Measurements from ENCODE around the gene RBFOX2. TPM values are rescaled to one million over a fixed set of nuclear protein-coding genes. Genes with fewer than 3 reads are reported as not detected.
A peak's percentile ranks its signal among the peaks of the same experiment; 100 is the strongest.

Gene RBFOX2
- total and polyA plus RNA-seq, 2 of the 13 experiments (the other 11 are each of a cell fraction or from before 2014, with no cell fraction given) = 37.3 to 40.4 TPM

DNA sequence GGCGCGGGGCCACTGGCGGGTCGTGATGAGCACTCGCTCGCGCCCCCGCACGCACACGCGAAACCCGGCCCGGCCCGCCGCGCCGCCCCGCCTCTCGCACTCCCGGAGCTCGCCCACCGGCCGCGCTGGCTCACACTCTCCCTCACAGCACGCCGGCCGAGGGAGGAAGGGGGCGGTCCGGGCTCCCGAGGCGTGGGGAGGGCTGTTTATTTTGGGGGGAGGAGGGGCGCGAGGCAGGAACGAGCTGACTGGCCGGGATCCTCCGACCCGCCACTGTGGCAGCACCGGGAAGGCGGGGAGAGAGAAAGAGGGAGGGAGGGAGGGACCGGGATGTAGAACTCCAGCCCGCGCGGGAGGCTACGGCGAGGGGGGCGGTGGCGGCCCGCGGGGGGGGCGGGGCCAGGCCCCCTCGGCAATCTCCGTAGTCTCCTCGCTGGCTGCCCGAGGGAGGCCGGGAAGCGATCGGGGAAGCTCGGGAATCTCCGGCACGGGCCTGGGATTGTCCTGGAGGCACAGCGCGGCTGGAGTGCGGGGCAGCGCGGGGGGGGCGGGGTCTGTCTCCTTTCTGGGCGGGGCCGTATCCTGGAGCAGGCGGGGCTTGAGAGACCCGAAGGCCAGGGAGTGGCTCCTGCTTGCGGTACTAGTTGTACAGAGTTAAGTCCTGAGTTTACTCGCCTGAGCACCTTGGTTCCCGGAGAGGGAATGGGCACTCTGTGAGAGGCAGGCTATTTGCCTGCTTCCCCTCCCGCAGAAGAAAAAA, at the start of gene RBFOX2 (continued):
- TF ChIP-seq, protein P1, sequence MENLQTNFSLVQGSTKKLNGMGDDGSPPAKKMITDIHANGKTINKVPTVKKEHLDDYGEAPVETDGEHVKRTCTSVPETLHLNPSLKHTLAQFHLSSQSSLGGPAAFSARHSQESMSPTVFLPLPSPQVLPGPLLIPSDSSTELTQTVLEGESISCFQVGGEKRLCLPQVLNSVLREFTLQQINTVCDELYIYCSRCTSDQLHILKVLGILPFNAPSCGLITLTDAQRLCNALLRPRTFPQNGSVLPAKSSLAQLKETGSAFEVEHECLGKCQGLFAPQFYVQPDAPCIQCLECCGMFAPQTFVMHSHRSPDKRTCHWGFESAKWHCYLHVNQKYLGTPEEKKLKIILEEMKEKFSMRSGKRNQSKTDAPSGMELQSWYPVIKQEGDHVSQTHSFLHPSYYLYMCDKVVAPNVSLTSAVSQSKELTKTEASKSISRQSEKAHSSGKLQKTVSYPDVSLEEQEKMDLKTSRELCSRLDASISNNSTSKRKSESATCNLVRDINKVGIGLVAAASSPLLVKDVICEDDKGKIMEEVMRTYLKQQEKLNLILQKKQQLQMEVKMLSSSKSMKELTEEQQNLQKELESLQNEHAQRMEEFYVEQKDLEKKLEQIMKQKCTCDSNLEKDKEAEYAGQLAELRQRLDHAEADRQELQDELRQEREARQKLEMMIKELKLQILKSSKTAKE (CRISPR knock-in tag; IDR thresholded peaks at IDR 0.05; ENCODE audit: borderline replicate concordance) = 0 out of 2 replicates have a peak, but pooled peaks have one; percentile 31
- TF ChIP-seq KLF6 (CRISPR knock-in tag; IDR thresholded peaks at IDR 0.05) = peak; percentile 66; the same call in 1 of the 2 replicates
- peak; percentile 46; the same call in 1 of the 2 replicates for TF ChIP-seq BCL6 (CRISPR knock-in tag; IDR thresholded peaks at IDR 0.05)
- TF ChIP-seq KLF12 (CRISPR knock-in tag; IDR thresholded peaks at IDR 0.05; ENCODE audit: borderline replicate concordance) = no peak
- TF ChIP-seq GATAD1 (CRISPR knock-in tag; IDR thresholded peaks at IDR 0.05) = peak; percentile 54
- TF ChIP-seq ZNF432 (CRISPR knock-in tag; IDR thresholded peaks at IDR 0.05; ENCODE audit: borderline replicate concordance) = no peak
- no peak for TF ChIP-seq ZMAT3 (CRISPR knock-in tag; conservative IDR thresholded peaks at IDR 0.05)
- TF ChIP-seq, protein P2, sequence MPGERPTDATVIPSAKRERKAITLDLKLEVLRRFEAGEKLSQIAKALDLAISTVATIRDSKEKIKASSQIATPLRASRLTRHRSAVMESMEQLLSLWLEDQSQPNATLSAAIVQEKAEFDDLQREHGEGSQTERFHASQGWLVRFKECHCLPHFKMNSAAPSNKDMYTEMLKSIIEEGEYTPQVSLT (CRISPR knock-in tag; IDR thresholded peaks at IDR 0.05; ENCODE audit: borderline replicate concordance, low read depth) = no peak
- TF ChIP-seq ZNF615 (CRISPR knock-in tag; IDR thresholded peaks at IDR 0.05; ENCODE audit: borderline replicate concordance) = no peak
- no peak for TF ChIP-seq HMGA1 (CRISPR knock-in tag; conservative IDR thresholded peaks at IDR 0.05)
- TF ChIP-seq PITX1 (CRISPR knock-in tag; IDR thresholded peaks at IDR 0.05) = peak; percentile 54
- TF ChIP-seq TBL1XR1 (IDR thresholded peaks at IDR 0.05; ENCODE audit: borderline replicate concordance, low read length, partially characterized antibody) = peak; percentile 41
- TF ChIP-seq HNF4G (IDR thresholded peaks at IDR 0.05; ENCODE audit: borderline replicate concordance, low read depth, low read length) = peak; percentile 67; the same call in 1 of the 2 replicates
- TF ChIP-seq HNF4G (CRISPR knock-in tag; IDR thresholded peaks at IDR 0.05; ENCODE audit: borderline replicate concordance, low read depth) = no peak
- peak; percentile 76 for TF ChIP-seq SAP130 (CRISPR knock-in tag; IDR thresholded peaks at IDR 0.05; ENCODE audit: low read depth)
- no peak for TF ChIP-seq HDAC6 (IDR thresholded peaks at IDR 0.05; ENCODE audit: low read depth, low read length)
- no peak for TF ChIP-seq ZSCAN20 (CRISPR knock-in tag; IDR thresholded peaks at IDR 0.05; ENCODE audit: borderline replicate concordance)
- no peak for TF ChIP-seq FOXM1 (CRISPR knock-in tag; IDR thresholded peaks at IDR 0.05)
- TF ChIP-seq FOXK1 (CRISPR knock-in tag; IDR thresholded peaks at IDR 0.05; ENCODE audit: borderline replicate concordance, low read depth) = peak; percentile 43; the same call in 1 of the 2 replicates
- no peak for TF ChIP-seq NCOR1 (IDR thresholded peaks at IDR 0.05; ENCODE audit: borderline replicate concordance, low read length)
- no peak for TF ChIP-seq ZSCAN30 (CRISPR knock-in tag; IDR thresholded peaks at IDR 0.05)
- TF ChIP-seq ZSCAN31 (CRISPR knock-in tag; IDR thresholded peaks at IDR 0.05; ENCODE audit: low read depth) = no peak
- TF ChIP-seq, protein P3, sequence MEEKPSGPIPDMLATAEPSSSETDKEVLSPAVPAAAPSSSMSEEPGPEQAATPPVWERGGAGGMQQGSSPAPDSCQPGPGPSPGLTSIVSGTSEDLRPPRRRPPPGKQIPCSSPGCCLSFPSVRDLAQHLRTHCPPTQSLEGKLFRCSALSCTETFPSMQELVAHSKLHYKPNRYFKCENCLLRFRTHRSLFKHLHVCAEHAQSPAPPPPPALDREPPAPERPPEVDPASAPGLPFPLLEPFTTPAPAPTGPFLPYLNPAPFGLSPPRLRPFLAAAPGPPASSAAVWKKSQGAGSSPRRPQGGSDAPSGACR (CRISPR knock-in tag; IDR thresholded peaks at IDR 0.05) = peak; percentile 71; the same call in 1 of the 2 replicates
- no peak for TF ChIP-seq RFX1 (IDR thresholded peaks at IDR 0.05)
- TF ChIP-seq NR2F6 (IDR thresholded peaks at IDR 0.05) = no peak
- no peak for TF ChIP-seq NR2F6 (CRISPR knock-in tag; IDR thresholded peaks at IDR 0.05)
- no peak for TF ChIP-seq ZSCAN12 (CRISPR knock-in tag; IDR thresholded peaks at IDR 0.05)
- TF ChIP-seq, protein P4, sequence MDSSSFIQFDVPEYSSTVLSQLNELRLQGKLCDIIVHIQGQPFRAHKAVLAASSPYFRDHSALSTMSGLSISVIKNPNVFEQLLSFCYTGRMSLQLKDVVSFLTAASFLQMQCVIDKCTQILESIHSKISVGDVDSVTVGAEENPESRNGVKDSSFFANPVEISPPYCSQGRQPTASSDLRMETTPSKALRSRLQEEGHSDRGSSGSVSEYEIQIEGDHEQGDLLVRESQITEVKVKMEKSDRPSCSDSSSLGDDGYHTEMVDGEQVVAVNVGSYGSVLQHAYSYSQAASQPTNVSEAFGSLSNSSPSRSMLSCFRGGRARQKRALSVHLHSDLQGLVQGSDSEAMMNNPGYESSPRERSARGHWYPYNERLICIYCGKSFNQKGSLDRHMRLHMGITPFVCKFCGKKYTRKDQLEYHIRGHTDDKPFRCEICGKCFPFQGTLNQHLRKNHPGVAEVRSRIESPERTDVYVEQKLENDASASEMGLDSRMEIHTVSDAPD (CRISPR knock-in tag; IDR thresholded peaks at IDR 0.05) = no peak
